ENCODE measurements around the gene VPS9D1.

- TF ChIP-seq CTCF (IDR thresholded peaks at IDR 0.05; ENCODE audit: borderline replicate concordance, extremely low read depth, low read length, poor library complexity, severe bottlenecking): no peak
- TF ChIP-seq EZH2 (IDR thresholded peaks at IDR 0.05; ENCODE audit: borderline replicate concordance, low read depth, low read length, severe bottlenecking): no peak
These were observed 27.4 kb upstream of the VPS9D1 start for GRCh38 chr16:89748076-89748475.
